Bronchial epithelial cell (primary cell): Measurements from ENCODE around the gene CLTC. TPM values are rescaled to one million over a fixed set of nuclear protein-coding genes. Genes with fewer than 3 reads are reported as not detected.
A peak's percentile ranks its signal among the peaks of the same experiment; 100 is the strongest.
"Not testable (repeated sequence)": the region's sequence is repeated elsewhere in the genome, so short reads cannot be mapped to it uniquely, and the experiment has no call there.

Experiments
- DNase-seq: peaks from one replicate; pipeline ENCODE4 v3.0.0-alpha.2; 2010; ENCODE audit warnings: low read depth
- FAIRE-seq: peaks from 2 replicates; lab custom pipeline; 2011; peaks lifted over from hg19 to GRCh38; lab: Jason Lieb, UNC
- H3K27me3 ChIP-seq: 2 replicates; pipeline ENCODE4 v1.5.1; 2011; ENCODE audit warnings: low read length; ENCODE audit not compliant: control insufficient read depth, insufficient read depth
- H3K36me3 ChIP-seq: 2 replicates; pipeline ENCODE4 v1.5.1; 2011; ENCODE audit warnings: low read length; ENCODE audit not compliant: control insufficient read depth, insufficient read depth
- H3K4me3 ChIP-seq: 2 replicates; pipeline ENCODE4 v1.5.1; 2011; ENCODE audit warnings: mild to moderate bottlenecking, low read depth, low read length, control low read depth
- total RNA-seq: library from RNA; depleted of rRNA; stranded (reverse); fragments of >200 nt; gene quantifications from 2 replicates; pipeline ENCODE4 v1.2.1, GENCODE V29; 2014
- TF ChIP-seq, protein P1 (sequence below): IDR thresholded peaks from 2 replicates; pipeline ENCODE4 v1.5.1; 2011; ENCODE audit warnings: mild to moderate bottlenecking, moderate library complexity, low read length, control low read depth, inconsistent platforms; ENCODE audit not compliant: insufficient read depth, severe bottlenecking

The CLTC gene
- total RNA-seq = 251 and 258 TPM in 2 replicates

- peak within 1 kb of the TSS; percentile 100 for H3K4me3 ChIP-seq
- no peaks in the 10 kb centered on the region for H3K27me3 ChIP-seq
- no peaks in the 10 kb centered on the region for H3K36me3 ChIP-seq
- TF ChIP-seq, protein P1, sequence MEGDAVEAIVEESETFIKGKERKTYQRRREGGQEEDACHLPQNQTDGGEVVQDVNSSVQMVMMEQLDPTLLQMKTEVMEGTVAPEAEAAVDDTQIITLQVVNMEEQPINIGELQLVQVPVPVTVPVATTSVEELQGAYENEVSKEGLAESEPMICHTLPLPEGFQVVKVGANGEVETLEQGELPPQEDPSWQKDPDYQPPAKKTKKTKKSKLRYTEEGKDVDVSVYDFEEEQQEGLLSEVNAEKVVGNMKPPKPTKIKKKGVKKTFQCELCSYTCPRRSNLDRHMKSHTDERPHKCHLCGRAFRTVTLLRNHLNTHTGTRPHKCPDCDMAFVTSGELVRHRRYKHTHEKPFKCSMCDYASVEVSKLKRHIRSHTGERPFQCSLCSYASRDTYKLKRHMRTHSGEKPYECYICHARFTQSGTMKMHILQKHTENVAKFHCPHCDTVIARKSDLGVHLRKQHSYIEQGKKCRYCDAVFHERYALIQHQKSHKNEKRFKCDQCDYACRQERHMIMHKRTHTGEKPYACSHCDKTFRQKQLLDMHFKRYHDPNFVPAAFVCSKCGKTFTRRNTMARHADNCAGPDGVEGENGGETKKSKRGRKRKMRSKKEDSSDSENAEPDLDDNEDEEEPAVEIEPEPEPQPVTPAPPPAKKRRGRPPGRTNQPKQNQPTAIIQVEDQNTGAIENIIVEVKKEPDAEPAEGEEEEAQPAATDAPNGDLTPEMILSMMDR = no peak
- FAIRE-seq (no peak), DNase-seq (peak; percentile 89)
Measured at GRCh38 chr17:59619298-59620063, at the start of gene CLTC. Gene CLTC (plus strand): TSS chr17:59619895. CDS start chr17:59620132, 237 bp downstream.

GRCh38 chr17:59572301-59572924, 47.3 kb upstream of the CLTC start:
- TF ChIP-seq, protein P1 = no peak
- DNase-seq = no peak
- FAIRE-seq = no peak
- Histone ChIP-seq H3K36me3 (no peaks in the 10 kb centered on the region), H3K27me3 (no peaks in the 10 kb centered on the region), H3K4me3 (no peak overlapping the region)

- H3K27me3 ChIP-seq, FAIRE-seq, H3K36me3 ChIP-seq, DNase-seq, H3K4me3 ChIP-seq: not testable (repeated sequence)
Measured at GRCh38 chr17:59584168-59584567, 35.5 kb upstream of the CLTC start.

GRCh38 chr17:59600169-59600568, 19.5 kb upstream of the CLTC start:
- no peaks in the 10 kb centered on the region for H3K27me3 ChIP-seq
- no peak overlapping the region for H3K4me3 ChIP-seq
- no peak for DNase-seq
- no peak for FAIRE-seq
- H3K36me3 ChIP-seq = peaks cover 2% of the 10 kb centered on the region
- TF ChIP-seq, protein P1 = no peak

DNA sequence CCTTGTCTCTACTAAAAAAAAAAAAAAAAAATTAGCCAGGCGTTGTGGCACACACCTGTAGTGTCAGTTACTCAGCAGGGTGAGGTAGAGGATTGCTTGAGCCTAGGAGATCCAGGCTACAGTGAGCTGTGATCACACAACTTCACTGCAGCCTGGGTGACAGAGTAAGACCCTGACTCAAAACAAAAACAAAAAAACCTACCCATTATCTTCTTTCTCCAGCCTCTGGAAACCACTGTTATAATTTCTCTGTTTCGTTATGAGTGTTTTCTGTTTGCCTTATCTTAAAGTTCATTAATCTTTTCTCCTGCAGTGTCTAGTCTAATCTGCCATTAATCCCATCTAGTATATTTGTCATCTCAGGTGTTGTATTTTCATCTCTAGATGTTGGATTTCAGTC, 18.6 kb upstream of the CLTC start:
- H3K4me3 ChIP-seq = no peak overlapping the region
- H3K36me3 ChIP-seq = peaks cover 2% of the 10 kb centered on the region
- no peak for DNase-seq
- H3K27me3 ChIP-seq = no peaks in the 10 kb centered on the region
- no peak for FAIRE-seq
- TF ChIP-seq, protein P1 = no peak

DNA sequence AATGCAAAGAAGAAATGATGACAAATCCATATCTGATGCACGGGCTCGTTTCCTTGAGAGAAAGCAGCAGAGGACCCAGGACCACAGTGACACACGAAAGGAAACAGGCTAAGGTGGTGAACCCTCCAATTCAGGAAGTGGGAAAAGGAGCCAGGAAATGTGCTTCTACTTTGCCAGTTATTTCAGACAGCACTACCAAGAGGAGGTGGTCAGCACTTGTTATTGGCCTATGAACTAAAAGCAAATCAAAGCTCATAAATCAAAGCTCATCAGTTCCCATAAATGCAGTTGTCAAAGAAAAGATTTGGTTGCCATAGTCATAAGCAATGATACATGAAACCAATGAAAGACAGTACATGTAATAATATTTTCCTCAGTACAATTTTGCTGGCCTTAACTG, 12.6 kb upstream of the CLTC start:
- Histone ChIP-seq H3K36me3 (peaks cover 3% of the 10 kb centered on the region), H3K4me3 (no peak overlapping the region), H3K27me3 (no peaks in the 10 kb centered on the region)
- DNase-seq (no peak), FAIRE-seq (no peak)
- TF ChIP-seq, protein P1 = no peak
